GM18868 (cell line): ENCODE measurements around the gene GPAT2.
"Not testable (repeated sequence)": the region's sequence is repeated elsewhere in the genome, so short reads cannot be mapped to it uniquely, and the experiment has no call there.

Experiments
- ATAC-seq: cut with Tn5 transposase; IDR thresholded peaks from one replicate; pipeline ENCODE4 v1.9.1; 2021; ENCODE audit warnings: mild to moderate bottlenecking, moderate library complexity; ENCODE audit not compliant: unreplicated experiment

The GPAT2 gene, protein sequence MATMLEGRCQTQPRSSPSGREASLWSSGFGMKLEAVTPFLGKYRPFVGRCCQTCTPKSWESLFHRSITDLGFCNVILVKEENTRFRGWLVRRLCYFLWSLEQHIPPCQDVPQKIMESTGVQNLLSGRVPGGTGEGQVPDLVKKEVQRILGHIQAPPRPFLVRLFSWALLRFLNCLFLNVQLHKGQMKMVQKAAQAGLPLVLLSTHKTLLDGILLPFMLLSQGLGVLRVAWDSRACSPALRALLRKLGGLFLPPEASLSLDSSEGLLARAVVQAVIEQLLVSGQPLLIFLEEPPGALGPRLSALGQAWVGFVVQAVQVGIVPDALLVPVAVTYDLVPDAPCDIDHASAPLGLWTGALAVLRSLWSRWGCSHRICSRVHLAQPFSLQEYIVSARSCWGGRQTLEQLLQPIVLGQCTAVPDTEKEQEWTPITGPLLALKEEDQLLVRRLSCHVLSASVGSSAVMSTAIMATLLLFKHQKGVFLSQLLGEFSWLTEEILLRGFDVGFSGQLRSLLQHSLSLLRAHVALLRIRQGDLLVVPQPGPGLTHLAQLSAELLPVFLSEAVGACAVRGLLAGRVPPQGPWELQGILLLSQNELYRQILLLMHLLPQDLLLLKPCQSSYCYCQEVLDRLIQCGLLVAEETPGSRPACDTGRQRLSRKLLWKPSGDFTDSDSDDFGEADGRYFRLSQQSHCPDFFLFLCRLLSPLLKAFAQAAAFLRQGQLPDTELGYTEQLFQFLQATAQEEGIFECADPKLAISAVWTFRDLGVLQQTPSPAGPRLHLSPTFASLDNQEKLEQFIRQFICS

DNA sequence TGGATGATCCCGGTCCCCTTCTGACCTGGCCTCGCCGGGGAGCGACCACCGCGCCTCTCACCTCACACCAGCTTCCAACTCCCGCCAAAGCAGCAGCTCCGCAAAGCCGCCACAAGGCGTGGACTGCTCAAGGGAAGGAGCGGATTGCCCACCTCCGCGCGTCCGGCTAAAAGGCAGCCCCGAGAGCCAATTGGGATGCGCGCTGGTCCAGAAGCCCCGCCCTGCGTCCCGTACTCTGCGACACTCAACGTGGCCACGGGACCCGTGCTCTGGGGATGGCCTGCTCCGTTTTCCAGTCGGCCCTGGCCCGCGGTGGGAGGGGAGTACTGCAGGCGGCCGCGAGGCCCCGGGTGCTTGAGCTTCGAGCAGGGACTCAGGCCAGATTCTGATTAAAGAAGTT, at the start of gene GPAT2:
TSS of gene GPAT2 (minus strand) at position 125 of the 400 bp plus-strand sequence. CDS start 2,557 bp downstream, outside the sequence.
- ATAC-seq = peak; percentile 54

DNA sequence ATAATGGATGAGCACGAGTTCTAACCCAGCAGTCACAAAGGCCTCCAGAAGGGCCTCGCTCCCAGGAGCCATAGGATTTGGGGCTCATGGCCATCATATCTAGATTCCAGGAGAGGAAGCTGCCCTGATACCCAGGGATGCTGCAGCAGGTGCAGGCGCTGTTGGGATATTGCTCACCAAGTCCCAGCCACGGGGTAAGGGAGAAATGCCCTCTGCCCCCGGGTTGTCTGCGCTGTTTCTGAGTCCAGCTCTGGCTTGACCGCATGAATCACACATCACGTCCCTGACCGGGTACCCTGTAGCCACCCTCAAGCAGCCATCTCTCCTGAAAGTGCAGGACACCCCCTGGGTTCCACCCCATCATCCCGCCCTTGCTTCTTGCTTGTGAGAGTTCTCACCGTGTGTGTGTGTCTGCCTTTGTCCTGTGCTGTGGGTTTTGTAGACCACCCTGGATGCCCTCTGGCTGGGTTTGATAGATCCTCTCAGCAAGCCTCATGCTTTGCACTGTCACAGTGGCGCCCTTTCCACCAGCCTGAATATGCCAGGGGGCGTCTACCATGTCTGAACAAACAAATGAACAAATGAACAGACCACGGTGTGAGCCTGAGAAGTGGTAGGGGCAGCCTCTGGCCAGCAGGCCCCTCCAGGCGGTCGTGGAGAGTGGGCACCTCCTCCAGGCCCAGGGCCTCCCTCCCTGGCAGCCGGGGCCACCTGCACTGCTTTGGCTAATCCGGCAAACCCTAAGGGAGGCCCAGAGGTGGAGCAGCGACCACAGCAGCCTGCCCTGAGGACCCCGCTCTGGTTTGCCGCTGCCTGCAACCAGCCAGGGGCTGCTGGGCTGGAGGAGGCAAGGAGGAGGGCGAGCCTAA, 49.5 kb upstream of the GPAT2 start:
- no peak for ATAC-seq

DNA sequence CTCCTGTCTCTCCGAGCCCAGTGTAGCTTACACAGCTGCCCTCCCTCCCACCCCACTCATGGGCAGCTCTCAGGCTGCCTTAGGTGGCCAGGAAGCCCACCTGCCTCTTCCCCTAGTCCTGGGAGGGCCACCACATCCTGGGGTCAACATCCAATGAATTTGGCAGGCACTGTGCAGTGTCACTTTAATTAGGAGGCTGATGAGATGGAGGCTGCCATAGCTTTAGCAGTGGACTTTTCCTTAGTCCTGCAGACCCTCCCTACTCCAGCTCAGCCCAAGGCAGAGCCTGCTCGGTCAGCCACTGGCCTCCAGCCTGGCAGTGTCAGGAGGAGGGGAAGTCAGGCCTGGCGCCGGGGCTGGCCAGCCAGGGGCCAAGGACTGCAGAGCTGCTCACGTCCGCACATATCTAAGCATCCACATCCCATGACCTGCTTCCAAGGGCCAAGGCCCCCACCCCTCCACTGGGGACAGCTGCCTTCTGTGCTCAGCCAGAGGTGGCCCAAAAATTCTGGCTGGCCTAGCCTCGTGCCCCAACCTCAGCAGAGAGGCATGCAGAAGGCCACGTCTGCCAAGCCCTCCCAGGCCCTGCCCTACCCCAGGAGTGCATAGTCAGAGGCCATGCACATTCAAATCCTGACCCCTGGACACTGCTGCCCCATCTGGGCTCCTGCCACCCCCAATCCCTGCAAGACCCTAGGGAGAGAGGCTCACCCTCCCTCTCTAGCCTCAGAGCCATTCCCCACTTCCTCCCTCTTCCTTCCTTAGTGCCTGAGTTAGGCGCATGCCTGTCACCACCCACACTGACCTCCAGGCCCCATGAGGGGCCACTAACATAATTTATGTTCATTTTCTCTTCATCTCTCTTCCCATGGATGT, 48.6 kb upstream of the GPAT2 start:
- ATAC-seq = no peak

DNA sequence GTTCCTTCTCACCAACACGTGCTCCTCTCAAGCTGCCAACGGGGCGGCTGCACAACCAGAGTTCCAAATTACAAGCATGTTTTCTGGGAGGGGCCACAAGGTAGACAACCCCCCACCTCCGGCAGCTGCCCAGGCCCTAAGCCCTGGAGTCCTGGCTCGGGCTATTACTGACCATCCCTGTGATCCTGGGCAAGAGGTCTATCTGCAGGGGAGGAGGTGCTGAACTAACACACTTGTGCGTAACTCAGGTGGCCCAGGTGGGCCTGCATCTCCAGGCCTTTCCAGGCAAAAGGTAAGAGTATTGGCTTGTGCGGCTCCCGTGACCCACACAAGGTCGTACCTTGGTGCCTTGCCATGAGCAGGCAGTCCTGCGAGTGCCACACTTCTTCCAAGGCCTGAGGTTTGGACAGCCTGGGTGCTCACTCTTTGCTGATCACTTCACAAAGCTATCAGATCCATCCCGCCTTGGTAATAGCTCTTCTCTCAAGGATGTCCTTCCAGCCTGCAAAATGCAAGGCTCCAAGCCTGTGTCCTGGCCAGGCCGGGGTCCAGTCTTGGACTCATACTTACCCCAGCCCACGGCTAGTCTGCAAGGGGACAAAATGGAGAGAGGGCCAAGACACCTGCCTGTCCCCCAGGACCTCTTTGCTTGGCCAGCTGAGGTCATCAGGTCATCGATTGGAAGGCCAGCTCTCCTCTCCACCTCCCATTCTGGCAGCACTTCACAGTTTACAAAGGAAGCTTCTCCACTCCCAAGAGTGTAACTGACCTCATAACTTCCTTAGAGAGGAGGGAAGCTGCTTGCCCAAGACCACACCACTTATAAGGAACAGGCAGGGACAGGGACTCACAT, 47.7 kb upstream of the GPAT2 start:
- no peak for ATAC-seq

DNA sequence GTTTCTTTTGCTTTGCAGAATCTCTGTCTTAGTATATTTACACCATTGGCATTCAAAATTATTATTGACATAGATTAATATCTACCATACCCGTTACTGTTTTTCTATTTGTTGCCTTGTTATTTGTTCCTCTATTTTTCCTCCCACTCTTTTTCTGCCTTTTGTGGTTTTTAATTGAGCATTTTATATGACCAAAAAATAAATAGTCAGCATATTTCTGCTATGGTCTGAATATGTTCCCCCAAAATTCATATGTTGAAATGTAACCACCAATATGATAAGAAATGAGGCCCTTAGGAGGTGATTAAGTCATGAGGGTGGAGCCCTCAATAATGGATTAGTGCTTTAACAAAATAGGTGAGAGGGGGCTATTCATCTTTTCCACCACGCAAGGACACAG, 46.3 kb upstream of the GPAT2 start:
- ATAC-seq = no peak

DNA sequence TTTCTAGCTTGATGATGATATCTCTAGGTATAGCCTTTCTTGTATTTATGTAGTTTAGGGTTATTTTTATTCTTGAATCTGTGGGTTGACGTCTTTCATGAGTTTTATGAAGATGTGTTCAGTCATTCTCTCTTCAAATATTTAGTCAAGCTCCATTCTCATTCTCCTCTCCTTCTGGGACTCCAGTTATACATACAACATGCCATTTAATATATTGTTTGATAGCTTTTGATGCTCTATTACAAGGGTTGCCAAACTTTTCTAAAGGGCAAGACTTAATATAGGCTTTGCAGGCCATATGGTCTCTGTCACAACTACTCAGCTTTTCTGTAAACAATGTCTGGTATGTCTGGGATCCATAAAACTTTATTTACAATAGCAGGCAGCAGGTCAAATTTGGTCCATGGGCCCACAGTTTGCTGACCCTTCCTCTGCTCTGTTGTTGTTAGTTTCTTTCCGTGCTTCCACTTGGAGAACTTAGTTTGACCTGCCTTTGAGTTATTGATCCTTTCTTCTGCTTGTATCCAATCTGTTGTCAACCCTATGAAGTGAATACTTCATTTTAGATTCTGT, 40.6 kb upstream of the GPAT2 start:
- no peak for ATAC-seq

DNA sequence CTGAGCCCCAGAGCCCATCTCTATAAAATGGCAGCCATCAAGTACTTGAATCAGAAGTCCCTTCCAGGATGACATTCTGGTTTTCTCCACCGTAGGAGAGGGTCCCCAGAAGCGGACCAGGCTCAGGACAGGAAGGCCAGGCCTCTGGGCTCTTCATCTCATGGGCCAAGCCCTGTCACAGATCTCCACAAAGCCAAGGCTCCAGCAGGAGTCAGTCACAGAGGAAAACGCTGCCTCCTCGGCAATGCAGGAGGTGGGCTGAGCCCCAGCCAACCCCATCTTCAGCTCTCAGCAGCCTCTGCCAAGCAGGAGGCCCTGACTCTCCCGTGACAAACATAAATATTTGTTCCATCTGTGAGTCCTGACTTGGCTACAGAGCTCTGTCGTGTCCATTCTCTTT, 39.4 kb upstream of the GPAT2 start:
- ATAC-seq = no peak

DNA sequence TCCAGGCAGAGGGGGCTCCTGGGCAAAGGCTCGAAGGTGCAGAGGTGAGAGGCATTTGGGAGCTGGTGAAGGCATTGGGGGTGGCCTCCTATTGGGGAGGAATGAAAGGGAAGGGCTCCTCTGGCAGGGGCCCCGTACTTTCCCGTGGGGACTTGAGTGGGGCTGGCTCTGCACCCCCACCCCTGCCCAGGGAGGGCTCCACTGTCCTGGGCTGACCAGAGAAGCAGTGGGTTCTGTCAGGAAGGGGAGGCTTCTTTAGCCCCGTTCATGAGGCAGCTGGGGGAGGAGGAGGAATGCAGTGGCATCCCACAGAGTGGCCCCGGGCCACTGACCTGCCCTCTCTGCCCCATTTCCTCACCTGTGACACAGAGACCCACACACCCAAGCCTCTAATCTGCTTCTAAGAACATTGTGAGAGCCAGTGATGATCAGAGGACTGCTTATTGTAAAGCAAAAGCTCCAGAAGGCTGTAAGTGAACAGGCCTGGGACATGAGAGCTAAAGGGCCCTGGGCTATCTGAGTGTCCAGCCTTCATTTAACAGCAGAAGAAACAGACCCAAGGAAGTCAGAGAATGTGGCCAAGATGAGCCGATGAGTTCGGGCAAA, 38.6 kb upstream of the GPAT2 start:
- ATAC-seq = no peak

DNA sequence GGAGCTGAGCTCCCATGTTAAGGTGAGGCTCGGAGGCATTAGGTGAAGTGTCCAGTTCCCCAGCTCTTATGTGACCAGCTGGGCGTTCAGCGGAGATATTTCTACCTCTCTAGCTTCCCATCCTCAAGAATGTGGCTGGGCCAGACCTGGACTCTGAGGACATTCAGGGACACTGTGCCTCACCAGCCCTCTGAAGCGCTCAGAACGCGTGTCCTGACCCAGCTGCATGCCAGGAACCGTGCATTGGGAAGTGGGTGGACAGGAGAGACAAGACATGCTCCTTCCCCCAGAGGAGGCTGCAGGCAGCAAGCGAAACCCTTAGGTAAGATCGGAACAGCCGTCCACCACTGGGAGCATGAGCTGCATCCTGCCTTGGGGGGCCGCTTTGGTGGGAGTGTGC, 38.0 kb upstream of the GPAT2 start:
- no peak for ATAC-seq

DNA sequence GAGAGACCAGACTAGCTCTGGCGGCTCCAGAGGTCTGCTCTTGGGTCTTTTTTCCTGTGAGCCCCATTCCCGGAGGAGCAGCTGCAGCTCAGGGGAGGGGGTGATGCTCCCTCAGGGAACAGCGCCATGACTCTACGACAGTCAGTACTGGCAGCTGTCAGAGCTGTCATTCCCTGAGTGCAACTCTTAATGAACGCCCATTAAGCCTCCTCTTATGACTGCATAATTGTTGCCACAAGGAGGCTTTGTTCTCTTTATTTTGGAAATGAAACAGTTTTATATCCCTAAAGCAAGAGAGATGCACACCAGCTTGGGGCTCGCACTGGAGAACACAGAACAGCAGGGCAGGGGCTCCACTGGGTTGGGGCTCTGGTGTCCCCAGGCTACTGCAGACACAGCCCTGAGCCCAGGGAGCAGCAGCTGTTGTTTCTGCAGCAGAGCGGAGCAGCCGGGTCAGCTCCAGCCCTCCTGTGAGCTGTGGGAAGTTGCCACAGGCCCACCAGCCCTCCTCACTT, 37.3 kb upstream of the GPAT2 start:
- ATAC-seq = not testable (repeated sequence)

DNA sequence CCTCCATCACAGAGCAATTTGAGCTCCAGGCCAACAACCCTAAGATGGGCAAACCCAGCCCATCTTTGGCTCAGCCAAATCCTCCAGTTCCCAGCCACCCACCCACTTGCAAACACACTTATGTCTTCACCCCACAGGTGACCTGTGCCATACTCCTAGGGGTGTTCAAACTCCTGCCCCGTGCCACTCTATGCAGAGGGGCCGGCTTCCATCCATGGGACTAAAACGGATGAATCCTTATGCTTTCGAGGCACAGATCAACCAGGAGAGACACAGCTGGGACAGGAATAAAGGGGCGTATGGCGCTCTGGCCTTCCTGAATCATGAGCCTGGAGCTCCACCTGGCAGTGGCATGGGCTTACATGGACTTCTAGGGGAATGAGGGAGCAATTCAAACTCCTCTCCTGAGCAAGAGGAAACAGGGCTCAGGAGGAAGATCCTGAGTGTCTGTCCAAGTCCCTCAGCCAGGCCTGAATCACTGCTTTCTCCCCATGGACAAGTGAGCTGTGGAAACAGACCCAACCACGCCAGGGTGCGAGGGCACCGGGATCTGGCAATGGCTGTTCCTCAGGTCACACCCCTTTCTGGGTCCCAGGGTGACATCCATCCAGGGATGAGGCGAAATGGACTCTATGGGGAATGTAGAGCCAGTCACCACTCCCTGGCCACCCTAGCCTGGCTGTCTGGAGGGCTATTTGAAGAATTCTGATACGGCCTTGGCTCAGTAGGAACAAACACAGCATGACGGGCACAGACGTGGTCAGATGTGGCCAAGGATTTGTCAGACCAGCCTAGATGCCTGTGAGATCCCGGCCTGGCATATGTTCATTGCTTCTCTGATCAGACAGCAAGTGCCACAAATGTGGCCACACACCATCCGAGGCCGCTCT, 36.6 kb upstream of the GPAT2 start:
- ATAC-seq = not testable (repeated sequence)

DNA sequence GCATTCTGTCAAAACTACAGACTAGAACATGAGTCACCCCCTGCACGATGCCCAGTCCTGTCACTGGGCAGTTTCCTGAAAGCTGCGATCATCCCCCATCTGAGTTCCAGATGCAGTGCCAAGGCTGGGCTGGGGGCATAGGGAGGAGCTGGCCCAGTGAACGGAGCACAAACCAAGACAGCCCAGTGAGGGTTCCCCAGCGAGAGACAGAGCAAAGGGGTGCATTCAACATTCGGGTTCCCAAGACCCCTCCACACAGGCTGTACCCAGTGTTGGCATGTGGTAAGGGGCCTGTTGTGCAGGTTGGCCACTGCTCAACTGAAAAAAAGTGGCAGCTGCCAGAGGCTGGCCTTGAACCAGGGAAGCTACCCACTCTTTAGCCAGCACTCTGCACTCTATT, 35.6 kb upstream of the GPAT2 start:
- ATAC-seq = not testable (repeated sequence)

DNA sequence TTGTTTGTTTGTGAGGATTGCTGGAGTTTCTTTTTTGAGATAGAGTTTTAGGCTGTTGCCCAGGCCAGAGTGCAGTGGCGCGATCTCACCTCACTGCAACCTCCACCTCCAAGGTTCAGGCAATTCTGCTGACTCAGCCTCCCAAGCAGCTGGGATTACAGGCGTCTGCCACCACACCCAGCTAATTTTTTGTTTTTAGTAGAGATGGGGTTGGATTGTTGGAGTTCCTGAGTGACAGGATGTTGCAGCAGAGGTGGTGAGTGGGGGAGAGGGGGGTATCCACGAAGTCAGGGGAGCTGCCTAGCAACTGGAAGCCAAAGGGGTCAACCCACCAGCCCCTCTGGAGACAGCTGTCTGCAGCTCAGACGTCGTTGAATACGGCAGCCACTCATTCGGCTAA, 35.2 kb upstream of the GPAT2 start:
- not testable (repeated sequence) for ATAC-seq

DNA sequence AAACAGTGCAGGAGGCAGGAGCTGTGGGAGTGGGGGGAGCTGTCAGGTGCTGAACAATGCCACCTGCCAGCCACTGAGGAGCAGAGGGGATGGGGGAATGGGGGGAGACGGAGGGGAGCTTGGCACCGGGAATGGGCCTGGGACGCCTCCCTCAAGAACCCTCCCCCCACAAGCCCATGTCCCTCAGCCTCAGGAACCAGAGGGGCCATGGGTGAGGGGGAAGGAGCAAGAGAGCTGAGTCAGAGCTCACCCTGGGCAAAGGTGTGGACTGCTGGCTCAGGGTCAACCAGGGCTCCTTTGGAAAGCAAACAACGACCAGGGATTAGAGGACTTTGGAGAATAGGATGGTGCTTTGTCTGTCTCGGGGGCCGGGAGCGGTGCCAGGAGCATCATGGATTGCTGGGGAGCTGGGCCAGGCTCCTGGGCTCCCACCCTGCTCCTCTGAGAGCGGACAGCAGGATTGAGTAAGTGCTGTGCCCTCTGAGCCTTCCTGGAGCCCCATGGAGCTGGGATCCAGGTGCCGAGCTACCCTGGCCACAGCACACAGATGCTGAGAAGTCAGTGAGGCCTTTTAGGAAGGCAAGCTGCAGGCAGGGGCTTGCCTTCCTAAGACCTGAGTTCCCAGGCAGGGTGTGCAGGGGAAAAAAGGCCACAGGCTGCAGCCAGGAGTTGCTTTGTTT, 33.3 kb upstream of the GPAT2 start:
- ATAC-seq = not testable (repeated sequence)

DNA sequence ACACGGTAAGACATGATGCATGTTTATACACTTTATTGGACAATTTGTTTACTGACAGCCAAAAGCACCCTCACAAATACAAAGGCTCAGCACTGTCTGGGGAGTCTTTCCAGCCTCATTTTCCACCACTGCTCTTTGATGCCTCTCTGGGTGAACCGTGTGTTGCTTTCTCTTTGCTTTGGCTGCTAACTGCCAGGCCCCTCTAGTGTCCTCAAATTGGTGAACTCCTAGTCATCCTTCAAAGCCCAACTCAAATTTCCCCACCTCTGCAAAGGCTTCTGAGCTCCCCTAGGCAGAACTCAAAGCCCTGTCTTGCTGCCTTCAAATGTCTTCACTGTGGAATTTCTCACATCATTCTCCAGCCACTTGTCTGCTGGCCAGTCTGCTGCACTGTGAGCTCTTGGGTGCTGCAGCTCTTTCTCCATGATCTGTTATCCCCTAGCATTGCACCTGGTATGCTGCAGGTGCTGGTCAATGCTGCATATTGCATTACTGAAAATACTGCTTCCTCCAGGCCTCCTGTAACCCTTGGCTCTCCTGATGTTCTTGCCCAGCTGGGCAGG, 32.5 kb upstream of the GPAT2 start:
- ATAC-seq = not testable (repeated sequence)

DNA sequence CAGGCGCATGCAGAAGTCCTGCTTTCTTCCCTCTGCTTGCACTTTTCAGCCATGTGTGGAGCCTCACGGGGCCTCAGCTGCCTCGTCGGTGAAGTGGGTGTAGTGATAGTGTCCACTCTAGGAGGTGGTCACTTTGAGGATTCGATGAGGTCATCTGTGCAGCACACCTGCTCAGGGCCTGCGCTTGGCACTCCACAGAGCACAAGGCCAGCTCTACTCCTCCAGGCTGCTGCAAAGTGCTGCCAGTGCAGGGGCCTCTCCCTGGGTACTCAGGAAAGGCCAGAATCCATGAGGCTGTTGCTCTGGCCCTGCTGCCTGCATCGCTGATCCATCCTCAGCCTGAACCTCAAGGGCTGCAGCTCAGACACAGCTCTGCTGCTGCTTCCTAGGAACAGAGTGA, 31.8 kb upstream of the GPAT2 start:
- ATAC-seq = not testable (repeated sequence)
